Activated T-helper 1 cell treated with anti-CD3 and anti-CD28 coated beads, Interleukin-2, amount 50 U/mL, for 16 hours (primary cell): Measurements from ENCODE around the gene SLC29A1.
"Not testable (repeated sequence)": the region's sequence is repeated elsewhere in the genome, so short reads cannot be mapped to it uniquely, and the experiment has no call there.

Experiments used
- DNase-seq, 2 donors: peaks; one replicate each; pipeline ENCODE4 v3.0.0-alpha.2; 2020; ENCODE audit warnings: low read depth in 1 of 2, low spot score in 1 of 2

Gene SLC29A1

GRCh38 chr6:44221291-44221960 is 2.0 kb upstream of the SLC29A1 start:
- DNase-seq, result peak; percentile 47 to 55

DNA sequence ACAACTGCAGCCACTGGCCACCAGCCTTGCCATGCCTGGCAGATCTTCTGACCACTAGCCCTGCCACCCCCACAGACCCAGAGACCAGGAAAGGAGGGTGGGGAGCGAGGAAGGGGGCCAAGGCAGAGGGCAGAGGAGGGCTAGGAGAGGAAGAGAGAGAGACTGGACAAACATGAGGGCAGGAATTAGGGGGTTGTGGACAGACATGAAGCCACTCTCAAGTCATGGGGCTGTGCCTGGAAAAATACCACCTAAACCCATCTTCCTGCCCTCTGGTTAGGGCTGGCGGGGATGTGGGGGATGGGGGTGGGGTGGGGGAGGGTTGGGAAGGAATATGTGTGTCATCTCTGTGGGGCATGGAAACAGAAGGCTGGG is 1.4 kb upstream of the SLC29A1 start:
- DNase-seq, result no peak

GRCh38 chr6:44222486-44223318 is 693 bp upstream of the SLC29A1 start:
- no peak for DNase-seq

DNA sequence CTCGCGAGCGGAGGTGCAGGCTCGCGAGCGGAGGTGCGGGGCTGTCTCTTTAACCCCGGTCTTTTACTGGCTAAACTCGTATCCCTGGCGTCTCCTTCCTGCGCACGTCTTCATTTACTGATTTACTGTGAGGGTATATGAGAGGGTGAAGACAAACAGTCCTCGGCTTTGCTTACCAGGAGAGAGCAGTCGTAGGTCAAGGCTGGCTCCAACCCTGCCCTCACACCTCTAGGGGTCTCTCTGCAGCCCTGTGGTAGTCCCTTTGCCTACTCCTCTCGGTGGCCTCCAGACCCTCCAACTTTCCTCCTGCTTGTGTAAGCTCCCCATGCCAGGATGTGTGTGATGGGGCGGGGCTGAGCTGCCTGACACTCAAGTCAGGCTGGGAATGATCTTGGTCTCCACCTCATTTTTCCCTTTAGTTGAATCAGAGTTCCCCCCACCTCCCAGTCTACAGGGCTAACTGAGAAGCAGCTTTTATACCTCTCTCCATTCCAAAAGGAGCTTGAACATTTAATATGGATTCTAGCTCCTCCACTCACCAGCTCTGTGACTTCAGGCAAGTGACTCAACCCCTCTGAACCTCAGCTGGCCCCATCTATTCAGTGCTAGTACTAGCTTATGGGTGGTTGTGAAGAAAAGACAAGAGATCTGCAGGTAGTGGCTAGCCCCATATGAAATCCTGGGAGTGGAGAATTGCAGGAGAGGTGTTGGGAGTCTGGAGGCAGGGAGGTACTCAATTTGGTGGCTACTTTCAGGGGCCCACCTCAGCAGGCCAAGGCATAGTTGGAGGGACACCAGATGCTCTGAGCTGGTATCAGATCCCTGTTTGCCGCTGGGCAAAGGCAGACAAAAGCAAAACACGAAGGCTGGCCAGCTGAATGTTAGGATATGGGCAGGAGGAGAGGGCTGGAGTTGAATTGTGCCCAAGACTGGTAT is 902 bp downstream of the SLC29A1 start:
- no peak for DNase-seq

GRCh38 chr6:44224965-44225305 is 1.5 kb downstream of the SLC29A1 start:
- no peak for DNase-seq

- no peak for DNase-seq
Measured at GRCh38 chr6:44225579-44226325, 2.4 kb downstream of the SLC29A1 start.

DNA sequence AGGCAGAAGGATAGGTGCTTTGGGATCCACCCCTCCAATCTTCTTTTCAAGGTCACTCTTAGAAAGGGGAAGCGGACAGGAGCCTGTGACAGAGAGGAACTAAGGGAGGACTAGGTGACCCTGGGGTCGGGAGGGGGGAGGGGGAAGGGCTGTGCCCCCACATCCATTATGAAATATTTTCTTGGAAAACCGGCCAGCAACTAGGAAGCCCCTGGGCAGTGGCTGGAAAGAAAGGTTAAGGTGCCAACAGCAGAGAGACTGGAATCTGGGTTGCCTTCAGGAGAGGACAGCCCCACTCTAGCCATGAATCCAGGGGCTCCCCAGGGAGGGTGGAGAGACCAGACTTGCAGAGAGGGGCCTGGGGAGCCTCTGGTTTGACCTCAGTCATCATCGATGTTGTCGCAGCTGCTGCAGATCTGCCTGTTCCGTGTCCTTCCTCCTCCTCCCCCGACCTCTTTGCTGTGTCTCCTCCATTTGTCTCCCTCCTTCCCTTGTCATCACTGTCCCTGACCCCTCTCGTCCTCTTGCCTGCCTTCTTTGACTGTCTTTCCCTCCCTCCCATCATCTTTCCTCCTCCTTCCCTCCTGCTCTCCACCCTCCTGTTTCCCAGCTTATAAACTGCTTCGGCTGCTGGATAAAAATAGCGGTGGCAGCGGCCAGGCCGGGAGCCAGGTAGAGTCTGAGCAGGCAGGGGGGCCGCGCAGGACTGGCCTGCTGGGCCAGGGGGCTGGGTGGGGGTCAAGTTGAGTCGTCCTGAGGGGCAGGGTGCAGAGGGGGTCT is 3.2 kb downstream of the SLC29A1 start:
- no peak for DNase-seq

- DNase-seq, result no peak
Measured at GRCh38 chr6:44227148-44227793, 3.9 kb downstream of the SLC29A1 start.

DNA sequence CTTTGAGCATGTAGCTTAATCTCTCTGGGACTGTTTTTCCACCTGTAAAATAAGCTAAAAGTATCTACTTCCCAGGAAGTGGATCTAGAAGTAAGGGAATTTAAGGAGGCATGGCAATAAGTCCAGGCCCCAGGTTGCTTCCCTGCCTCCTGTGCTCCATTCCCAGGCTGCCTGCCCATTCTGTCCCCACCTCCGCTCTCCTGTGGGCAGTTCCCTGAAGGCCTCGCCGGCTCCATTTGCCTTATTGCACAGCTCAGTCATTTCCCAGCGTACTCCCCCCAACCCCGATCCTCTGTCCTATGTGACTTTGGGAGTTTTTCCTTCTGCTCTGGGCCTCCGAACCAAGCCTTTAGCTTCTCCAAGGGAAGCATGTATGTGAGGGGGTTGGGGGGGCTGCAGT is 4.6 kb downstream of the SLC29A1 start:
- no peak for DNase-seq

GRCh38 chr6:44228433-44228832 is 5.0 kb downstream of the SLC29A1 start:
- no peak for DNase-seq

GRCh38 chr6:44228836-44229235 is 5.4 kb downstream of the SLC29A1 start:
- DNase-seq, result no peak

DNA sequence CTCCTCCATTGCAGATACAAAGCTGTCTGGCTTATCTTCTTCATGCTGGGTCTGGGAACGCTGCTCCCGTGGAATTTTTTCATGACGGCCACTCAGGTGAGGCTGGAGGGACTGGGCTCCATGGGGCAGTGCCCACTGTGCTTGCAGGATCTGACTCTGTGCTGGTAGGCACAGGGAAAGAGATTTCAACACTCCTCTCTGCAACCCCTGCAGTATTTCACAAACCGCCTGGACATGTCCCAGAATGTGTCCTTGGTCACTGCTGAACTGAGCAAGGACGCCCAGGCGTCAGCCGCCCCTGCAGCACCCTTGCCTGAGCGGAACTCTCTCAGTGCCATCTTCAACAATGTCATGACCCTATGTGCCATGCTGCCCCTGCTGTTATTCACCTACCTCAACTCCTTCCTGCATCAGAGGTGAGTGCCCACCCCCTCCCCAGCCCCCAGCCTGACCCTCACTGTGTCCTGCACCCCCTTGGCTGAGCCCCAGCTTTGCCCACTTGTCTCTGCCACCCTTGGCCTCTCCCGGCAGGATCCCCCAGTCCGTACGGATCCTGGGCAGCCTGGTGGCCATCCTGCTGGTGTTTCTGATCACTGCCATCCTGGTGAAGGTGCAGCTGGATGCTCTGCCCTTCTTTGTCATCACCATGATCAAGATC is 6.1 kb downstream of the SLC29A1 start:
- DNase-seq, result no peak

DNA sequence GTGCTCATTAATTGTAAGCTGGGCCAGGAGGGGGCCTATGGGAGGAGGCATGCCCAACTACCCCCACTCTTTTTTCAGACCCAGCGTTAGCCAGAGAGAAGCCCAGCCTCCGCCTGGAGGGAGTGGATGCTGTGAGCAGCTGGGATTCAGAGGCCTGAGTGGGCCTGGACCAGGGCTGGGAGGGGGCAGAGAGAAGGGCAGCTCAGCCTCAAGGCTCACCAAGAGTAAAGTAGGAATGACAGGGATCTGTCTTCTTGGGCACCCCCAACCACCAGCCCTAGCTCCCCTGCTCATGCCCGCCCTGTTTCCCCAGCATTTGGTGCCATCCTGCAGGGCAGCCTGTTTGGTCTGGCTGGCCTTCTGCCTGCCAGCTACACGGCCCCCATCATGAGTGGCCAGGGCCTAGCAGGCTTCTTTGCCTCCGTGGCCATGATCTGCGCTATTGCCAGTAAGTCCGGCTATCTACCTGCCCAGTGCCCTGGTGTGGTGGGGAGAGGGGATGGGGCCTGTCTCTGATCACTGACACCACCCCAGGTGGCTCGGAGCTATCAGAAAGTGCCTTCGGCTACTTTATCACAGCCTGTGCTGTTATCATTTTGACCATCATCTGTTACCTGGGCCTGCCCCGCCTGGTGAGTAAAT is 6.8 kb downstream of the SLC29A1 start:
- DNase-seq, result no peak

- not testable (repeated sequence) for DNase-seq
Measured at GRCh38 chr6:44231426-44231825, 8.0 kb downstream of the SLC29A1 start.

DNA sequence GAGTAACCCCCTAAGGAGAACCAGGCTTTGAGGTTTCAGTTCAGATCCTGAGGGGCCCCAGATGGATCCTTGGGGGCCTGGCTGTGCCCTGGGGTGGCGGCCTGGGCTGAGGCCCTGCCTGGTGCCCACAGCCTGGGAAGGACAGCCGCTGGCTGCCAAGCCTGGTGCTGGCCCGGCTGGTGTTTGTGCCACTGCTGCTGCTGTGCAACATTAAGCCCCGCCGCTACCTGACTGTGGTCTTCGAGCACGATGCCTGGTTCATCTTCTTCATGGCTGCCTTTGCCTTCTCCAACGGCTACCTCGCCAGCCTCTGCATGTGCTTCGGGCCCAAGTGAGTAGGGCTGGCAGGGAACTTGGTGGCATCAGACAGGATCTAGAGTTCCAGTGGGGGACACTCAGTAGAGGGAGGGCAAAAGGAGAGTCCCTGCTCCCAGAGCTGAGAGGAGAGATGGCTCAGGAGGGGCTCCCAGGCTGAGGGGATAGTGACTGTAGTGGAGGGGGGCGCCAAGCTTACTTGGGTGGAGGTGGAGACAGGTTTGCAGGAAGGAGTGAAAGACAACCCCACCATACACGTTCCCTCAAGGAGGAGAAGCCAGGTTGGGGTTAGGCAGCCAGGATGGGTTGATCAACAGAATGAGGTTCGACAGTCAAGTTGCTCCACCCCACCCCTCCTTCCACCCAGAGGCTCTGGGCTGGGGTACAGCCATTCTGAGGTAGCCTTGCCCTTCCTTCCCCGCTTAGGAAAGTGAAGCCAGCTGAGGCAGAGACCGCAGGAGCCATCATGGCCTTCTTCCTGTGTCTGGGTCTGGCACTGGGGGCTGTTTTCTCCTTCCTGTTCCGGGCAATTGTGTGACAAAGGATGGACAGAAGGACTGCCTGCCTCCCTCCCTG is 9.5 kb downstream of the SLC29A1 start:
- DNase-seq, result no peak

GRCh38 chr6:44233567-44234100 is 10.2 kb downstream of the SLC29A1 start:
- no peak for DNase-seq
